CD4-positive, CD25-positive, alpha-beta regulatory T cell (primary cell): ENCODE data around the gene FGFR2. TPM values are rescaled to one million over a fixed set of nuclear protein-coding genes. Genes with fewer than 3 reads are reported as not detected.

ENCODE experiments used
- ATAC-seq, 2 donors: fragments of 150-1000 bp; cut with Tn5 transposase; one replicate each; pipeline ENCODE4 v1.10.0; 2021; ENCODE audit warnings: low read depth in 2 of 2, moderate number of reproducible peaks in 2 of 2, moderate library complexity in 1 of 2
- DNase-seq, 3 donors: peaks; one replicate each; pipeline versions ENCODE4 v3.0.0 to v3.0.0-alpha.2; 2012 to 2022; ENCODE audit warnings: mixed read lengths in 1 of 3
- H3K27ac ChIP-seq: one replicate; pipeline ENCODE4 v1.7.0; 2013; ENCODE audit warnings: mild to moderate bottlenecking, low read length; ENCODE audit not compliant: insufficient read depth, poor library complexity, severe bottlenecking
- H3K27me3 ChIP-seq: one replicate; pipeline ENCODE4 v1.7.0; 2013; ENCODE audit warnings: low read length; ENCODE audit not compliant: control insufficient read depth, insufficient read depth
- H3K36me3 ChIP-seq: one replicate; pipeline ENCODE4 v1.7.0; 2013; ENCODE audit warnings: mild to moderate bottlenecking, low read length, moderate library complexity; ENCODE audit not compliant: control insufficient read depth, insufficient read depth
- H3K4me1 ChIP-seq: 2 replicates; pipeline ENCODE4 v1.7.0; 2013; ENCODE audit warnings: mild to moderate bottlenecking, low read length; ENCODE audit not compliant: insufficient read depth, control insufficient read depth, poor library complexity, severe bottlenecking
- H3K4me3 ChIP-seq: one replicate; pipeline ENCODE4 v1.7.0; 2013; ENCODE audit warnings: low read depth, mild to moderate bottlenecking, low read length, moderate library complexity
- H3K9me3 ChIP-seq, 2 experiments: 1 replicate in 1 of 2; 2 replicates in 1 of 2; pipeline ENCODE4 v1.7.0; 2013; ENCODE audit warnings: low read length in 2 of 2, mild to moderate bottlenecking in 1 of 2, moderate library complexity in 1 of 2; ENCODE audit not compliant: control insufficient read depth in 2 of 2
- H3K27ac Mint-ChIP-seq, 3 donors: one replicate each; pipeline ENCODE4 v1.8.0; 2020 to 2022; ENCODE audit warnings: mild to moderate bottlenecking in 3 of 3, mixed read lengths in 3 of 3, moderate library complexity in 2 of 3
- H3K27me3 Mint-ChIP-seq: one replicate; pipeline ENCODE4 v1.8.0; 2022; ENCODE audit warnings: mild to moderate bottlenecking, mixed read lengths
- H3K36me3 Mint-ChIP-seq: one replicate; pipeline ENCODE4 v1.8.0; 2020; ENCODE audit warnings: mixed read lengths
- H3K4me1 Mint-ChIP-seq, 4 donors: one replicate each; pipeline ENCODE4 v1.8.0; 2020 to 2022; ENCODE audit warnings: mixed read lengths in 4 of 4, mild to moderate bottlenecking in 1 of 4
- H3K4me3 Mint-ChIP-seq, 4 donors: one replicate each; pipeline ENCODE4 v1.8.0; 2020 to 2022; ENCODE audit warnings: mild to moderate bottlenecking in 4 of 4, mixed read lengths in 4 of 4, moderate library complexity in 3 of 4
- H3K9me3 Mint-ChIP-seq, 7 donors: one replicate each; pipeline ENCODE4 v1.8.0; 2020 to 2022; ENCODE audit warnings: mixed read lengths in 7 of 7, mild to moderate bottlenecking in 3 of 7, moderate library complexity in 2 of 7
- polyA plus RNA-seq, 4 donors: library from polyadenylated mRNA; unstranded; fragments of 300-500 nt; fragmentation: Illumina TruSeq; gene quantifications; one replicate each; pipeline ENCODE4 v1.2.3, GENCODE V29; 2021
- total RNA-seq: library from RNA; stranded (reverse); gene quantifications from one replicate; pipeline ENCODE4 v1.2.3, GENCODE V29; 2022

The FGFR2 gene
- total and polyA plus RNA-seq, 5 donors from 2014 or later = 0.32 to 3.1 (median 0.60) TPM

DNA sequence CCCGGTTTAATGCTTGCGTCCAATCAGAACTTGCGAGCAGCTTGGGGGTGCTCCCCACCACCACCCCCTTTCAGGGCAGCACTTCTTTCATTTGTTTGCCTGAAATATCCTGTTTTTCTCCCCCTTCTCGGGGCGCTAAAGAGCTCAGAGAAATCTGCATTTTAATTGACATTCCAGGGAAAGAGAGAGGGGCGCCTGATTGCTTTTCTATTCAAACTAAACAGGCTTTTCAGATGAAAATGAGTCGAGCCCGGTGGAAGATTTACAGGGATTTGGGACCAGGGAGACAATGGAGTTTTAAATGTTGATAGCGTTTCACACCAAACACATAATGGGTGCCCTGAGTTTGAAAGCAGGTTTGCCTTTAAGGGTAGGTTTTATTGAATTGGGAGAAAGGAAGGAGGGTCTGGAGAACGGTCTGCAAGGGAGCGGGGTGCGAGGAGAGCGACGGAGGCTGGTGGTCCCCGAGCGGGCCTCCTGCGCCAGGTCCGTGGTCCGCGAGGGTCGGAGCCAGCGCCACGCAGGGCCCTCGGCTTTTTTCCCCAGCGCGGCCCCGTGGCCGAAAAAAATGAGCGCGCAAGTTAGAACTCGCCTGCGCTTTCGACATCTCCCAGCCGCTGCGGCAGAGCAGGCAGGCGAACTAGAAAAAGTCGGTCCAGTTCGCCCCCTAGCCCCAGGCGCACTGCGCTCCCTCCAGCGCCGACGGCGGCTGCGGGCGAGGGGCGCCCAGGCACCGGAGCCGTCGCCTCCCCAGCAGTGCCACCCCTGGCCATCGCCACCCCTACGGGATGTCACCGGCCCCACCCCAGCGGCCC is 1.3 kb downstream of the FGFR2 start:
- H3K27ac ChIP-seq = no peak overlapping the region
- no peak overlapping the region for H3K27ac Mint-ChIP-seq
- H3K9me3 ChIP-seq = no peaks in the 10 kb centered on the region
- H3K4me3 Mint-ChIP-seq = peak overlapping the region in 3 of 4 donors; percentile 37 to 82 (median 61)
- H3K4me1 Mint-ChIP-seq = peaks cover 0 to 8% (median 4%) of the 10 kb centered on the region in 4 donors
- peaks cover 64% of the 10 kb centered on the region for H3K27me3 Mint-ChIP-seq
- ATAC-seq = no peak
- H3K36me3 ChIP-seq = no peaks in the 10 kb centered on the region
- H3K4me1 ChIP-seq = peaks cover 12% of the 10 kb centered on the region
- peaks cover 33% of the 10 kb centered on the region for H3K27me3 ChIP-seq
- DNase-seq = no peak
- peaks cover 3% of the 10 kb centered on the region for H3K36me3 Mint-ChIP-seq
- no peak overlapping the region for H3K4me3 ChIP-seq
- H3K9me3 Mint-ChIP-seq = no peaks in the 10 kb centered on the region

DNA sequence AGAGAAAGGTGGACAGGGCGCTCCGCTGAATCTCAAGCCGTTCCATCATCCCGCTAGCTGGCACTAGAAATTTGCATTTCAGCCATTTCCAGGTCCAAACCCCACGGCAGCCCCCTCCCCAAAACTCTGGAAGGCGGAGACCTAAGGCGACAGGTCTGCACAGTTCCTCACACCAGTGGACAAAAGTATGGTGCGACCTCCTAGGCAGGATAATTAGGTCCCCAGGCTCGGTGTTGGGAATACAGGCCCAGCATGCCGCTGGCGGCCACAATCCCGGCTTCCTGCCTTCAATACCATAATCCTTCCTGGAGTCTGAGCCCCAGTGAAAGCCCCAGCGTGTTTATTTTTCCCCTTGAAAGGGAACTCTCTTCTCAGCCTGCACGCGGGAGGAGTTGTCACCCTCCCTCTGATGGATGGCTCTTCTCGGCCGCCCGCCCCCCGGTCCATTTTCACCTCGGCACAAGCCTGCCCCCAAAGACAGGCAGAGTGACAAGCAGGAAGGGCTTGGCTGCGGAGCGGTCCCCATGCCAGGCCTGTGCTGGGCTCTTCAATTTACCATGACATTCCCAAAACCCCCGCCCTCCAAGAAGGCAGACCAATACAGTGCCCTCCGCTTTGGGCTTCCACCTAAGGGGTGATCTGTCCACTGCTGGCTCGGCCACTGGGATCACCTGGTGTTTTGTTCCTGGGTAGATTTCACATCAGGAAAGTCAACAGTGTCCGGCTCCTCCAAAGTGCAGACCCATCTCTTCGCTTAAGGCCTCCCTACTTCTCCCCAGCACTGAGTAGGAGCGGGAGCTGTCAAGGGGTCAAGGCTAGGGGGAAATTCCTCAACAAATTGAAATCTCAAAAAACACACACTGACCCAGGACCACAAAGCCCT is 2.2 kb downstream of the FGFR2 start:
- H3K27ac Mint-ChIP-seq = no peak overlapping the region
- H3K4me3 Mint-ChIP-seq = no peak overlapping the region
- peaks cover 59% of the 10 kb centered on the region for H3K27me3 Mint-ChIP-seq

DNA sequence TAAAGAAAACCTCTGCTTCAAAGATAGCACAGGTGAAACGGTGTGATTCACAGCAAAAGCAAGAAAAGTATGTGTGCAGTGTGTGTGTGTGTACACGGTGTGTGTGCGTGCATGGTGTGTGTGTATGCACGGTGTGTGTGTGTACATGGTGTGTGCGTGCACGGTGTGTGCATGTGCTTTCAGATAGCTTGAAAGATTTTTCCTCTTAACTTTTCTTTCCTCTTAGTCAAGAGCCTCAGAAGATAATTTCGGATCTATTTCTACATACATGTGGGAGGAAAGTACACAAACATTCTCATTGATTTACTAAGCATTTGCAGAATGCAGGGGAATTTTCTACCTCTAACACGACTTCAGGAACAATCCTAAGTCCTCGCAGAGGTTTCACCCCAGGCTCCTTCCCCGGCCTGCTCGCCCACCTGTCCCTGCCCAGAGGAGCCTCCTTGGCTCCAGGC is 2.9 kb downstream of the FGFR2 start:
- Mint-ChIP-seq H3K27me3 (peaks cover 53% of the 10 kb centered on the region), H3K36me3 (peaks cover 3% of the 10 kb centered on the region), H3K9me3 (no peaks in the 10 kb centered on the region), H3K4me3 (no peak overlapping the region), H3K27ac (no peak overlapping the region), H3K4me1 (peaks cover 0 to 8% (median 4%) of the 10 kb centered on the region in 4 donors)
- Histone ChIP-seq H3K4me1 (peaks cover 12% of the 10 kb centered on the region), H3K36me3 (no peaks in the 10 kb centered on the region), H3K27me3 (peaks cover 30% of the 10 kb centered on the region), H3K4me3 (no peak overlapping the region), H3K27ac (no peak overlapping the region), H3K9me3 (no peaks in the 10 kb centered on the region)
- DNase-seq = no peak
- no peak for ATAC-seq

More for the DNA sequence above, 2.2 kb downstream of the FGFR2 start:
- Histone ChIP-seq H3K4me1 (peaks cover 12% of the 10 kb centered on the region), H3K9me3 (no peaks in the 10 kb centered on the region), H3K27ac (no peak overlapping the region), H3K27me3 (peaks cover 30% of the 10 kb centered on the region), H3K4me3 (no peak overlapping the region), H3K36me3 (no peaks in the 10 kb centered on the region)
- DNase-seq (no peak), ATAC-seq (no peak)
- H3K4me1 Mint-ChIP-seq = peaks cover 0 to 8% (median 4%) of the 10 kb centered on the region in 4 donors
- H3K9me3 Mint-ChIP-seq = no peaks in the 10 kb centered on the region
- peaks cover 3% of the 10 kb centered on the region for H3K36me3 Mint-ChIP-seq

DNA sequence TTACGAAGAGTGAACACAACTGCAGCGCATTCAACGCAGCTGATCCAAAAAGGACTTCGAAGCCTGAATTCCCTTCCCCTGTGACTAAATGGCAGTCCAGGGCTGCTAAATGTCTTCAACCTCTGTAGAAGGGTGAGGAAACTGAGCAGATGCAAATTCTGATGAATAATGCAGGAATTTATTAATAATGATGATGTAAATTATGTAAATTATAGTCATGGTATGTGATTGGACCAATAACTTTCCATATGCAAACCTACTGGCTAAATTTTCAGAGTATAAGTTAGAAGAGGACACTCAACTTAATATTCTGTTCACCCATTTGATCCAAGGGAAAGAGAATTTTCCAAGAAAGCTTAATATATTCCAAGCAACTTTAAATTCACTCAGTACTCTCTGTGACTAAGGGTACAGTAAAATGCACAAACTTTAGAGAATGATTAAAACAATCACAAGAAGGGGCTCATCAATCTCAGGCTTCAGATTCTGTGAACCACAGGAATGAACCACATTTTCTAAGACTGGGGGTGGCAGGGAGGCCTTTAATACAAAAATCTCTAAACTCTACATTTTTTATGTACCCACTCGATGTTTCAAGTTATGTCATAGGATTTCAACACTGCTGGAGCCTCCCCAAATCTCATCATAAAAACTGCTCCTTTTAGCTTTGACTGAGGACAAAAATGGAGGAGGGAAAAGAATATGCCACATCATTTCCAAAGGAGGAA is 3.5 kb downstream of the FGFR2 start:
- Mint-ChIP-seq H3K4me3 (no peak overlapping the region), H3K9me3 (no peaks in the 10 kb centered on the region), H3K4me1 (peaks cover 0 to 8% (median 4%) of the 10 kb centered on the region in 4 donors), H3K27me3 (peaks cover 47% of the 10 kb centered on the region), H3K27ac (no peak overlapping the region), H3K36me3 (peaks cover 3% of the 10 kb centered on the region)
- no peak for ATAC-seq
- no peaks in the 10 kb centered on the region for H3K9me3 ChIP-seq
- DNase-seq = no peak
- peaks cover 12% of the 10 kb centered on the region for H3K4me1 ChIP-seq
- H3K4me3 ChIP-seq = no peak overlapping the region
- H3K27ac ChIP-seq = no peak overlapping the region
- peaks cover 26% of the 10 kb centered on the region for H3K27me3 ChIP-seq
- H3K36me3 ChIP-seq = no peaks in the 10 kb centered on the region

DNA sequence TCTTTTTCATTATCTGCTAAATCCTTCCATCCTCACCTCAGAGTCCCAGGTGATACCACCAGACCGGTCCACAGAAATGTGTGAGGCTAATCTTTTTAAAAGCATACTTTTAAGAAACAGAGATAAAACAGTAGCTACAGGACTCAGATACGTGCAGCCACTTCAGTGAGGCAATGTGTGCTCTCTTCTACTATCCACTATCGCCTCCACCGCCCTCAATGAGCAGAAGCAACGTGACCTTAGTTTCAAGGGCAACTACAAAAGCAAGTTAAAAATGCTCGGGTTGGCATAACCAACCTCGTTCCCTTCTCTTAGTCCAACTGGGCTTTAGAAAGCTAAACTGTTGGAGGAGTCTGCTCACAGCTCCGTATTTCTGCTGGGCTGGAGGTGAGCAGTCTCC is 4.2 kb downstream of the FGFR2 start:
- Histone ChIP-seq H3K27me3 (peaks cover 20% of the 10 kb centered on the region), H3K27ac (no peak overlapping the region), H3K4me1 (peaks cover 12% of the 10 kb centered on the region), H3K36me3 (no peaks in the 10 kb centered on the region), H3K9me3 (no peaks in the 10 kb centered on the region), H3K4me3 (no peak overlapping the region)
- no peak overlapping the region for H3K4me3 Mint-ChIP-seq
- no peak overlapping the region for H3K27ac Mint-ChIP-seq
- peaks cover 0 to 8% (median 4%) of the 10 kb centered on the region in 4 donors for H3K4me1 Mint-ChIP-seq
- DNase-seq (no peak), ATAC-seq (no peak)
- H3K27me3 Mint-ChIP-seq = peaks cover 40% of the 10 kb centered on the region
- no peaks in the 10 kb centered on the region for H3K9me3 Mint-ChIP-seq
- peaks cover 3% of the 10 kb centered on the region for H3K36me3 Mint-ChIP-seq

DNA sequence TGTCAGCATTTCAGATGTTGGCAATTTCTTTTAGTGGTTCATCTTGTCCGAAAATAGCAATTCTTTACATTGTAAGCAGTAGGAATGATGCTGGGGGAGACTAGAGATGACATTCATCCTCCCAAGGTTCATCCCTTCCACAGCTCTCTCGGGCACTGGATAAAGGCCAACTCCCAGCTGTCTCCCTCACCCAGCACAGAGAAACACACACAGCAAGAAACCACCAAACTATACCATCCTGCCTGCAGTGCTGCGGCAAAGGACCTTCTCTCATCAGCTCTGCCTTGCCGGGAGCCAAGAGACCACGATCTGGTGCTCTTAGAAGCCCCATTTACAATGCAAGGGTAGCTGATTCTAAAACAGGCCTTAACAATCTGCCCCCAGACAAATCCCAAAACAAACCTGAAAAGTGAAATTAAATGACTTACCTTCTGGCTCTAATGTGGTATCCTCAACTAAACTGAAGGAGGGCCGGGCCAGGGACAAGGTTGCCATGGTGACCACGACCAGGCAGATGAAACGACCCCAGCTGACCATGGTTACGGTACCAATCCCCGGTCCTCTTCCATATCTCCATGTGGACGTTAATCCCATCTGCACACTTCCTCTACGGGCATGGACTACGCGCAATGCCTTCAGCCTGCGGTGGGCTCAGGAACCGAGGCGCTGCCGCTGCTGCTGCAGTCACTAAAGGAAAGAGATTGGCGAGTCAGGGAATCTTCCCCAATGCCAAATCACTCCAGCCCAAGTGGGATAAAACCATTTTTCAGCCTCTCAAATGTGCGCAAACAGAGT is 4.8 kb downstream of the FGFR2 start:
- no peaks in the 10 kb centered on the region for H3K9me3 Mint-ChIP-seq
- H3K27me3 Mint-ChIP-seq = peaks cover 34% of the 10 kb centered on the region
- ATAC-seq = no peak
- H3K36me3 Mint-ChIP-seq = peaks cover 3% of the 10 kb centered on the region
- no peak overlapping the region for H3K27ac Mint-ChIP-seq
- peaks cover 0 to 4% (median 1%) of the 10 kb centered on the region in 4 donors for H3K4me1 Mint-ChIP-seq
- Histone ChIP-seq H3K27ac (no peak overlapping the region), H3K4me3 (no peak overlapping the region), H3K36me3 (no peaks in the 10 kb centered on the region), H3K4me1 (peaks cover 8% of the 10 kb centered on the region), H3K9me3 (no peaks in the 10 kb centered on the region), H3K27me3 (peaks cover 18% of the 10 kb centered on the region)
- DNase-seq = no peak
- H3K4me3 Mint-ChIP-seq = no peak overlapping the region
